NCI-H187 (cell line): Measurements from ENCODE around the gene TECPR1.

Experiments used
- DNase-seq, 2 experiments: peaks; one replicate each; lab custom pipeline; 2025; lab: John Stamatoyannopoulos, UW

TECPR1 gene

GRCh38 chr7:98210513-98211220 is 41.4 kb downstream of the TECPR1 start:
- no peak for DNase-seq

GRCh38 chr7:98209166-98209920 is 42.7 kb downstream of the TECPR1 start:
- no peak for DNase-seq

GRCh38 chr7:98206451-98207330 is 45.3 kb downstream of the TECPR1 start:
- DNase-seq = no peak

- DNase-seq = no peak
Observed at GRCh38 chr7:98205162-98205845, 46.7 kb downstream of the TECPR1 start.

- DNase-seq = no peak
Observed at GRCh38 chr7:98204670-98205069, 47.4 kb downstream of the TECPR1 start.

GRCh38 chr7:98203964-98204605 is 47.9 kb downstream of the TECPR1 start:
- DNase-seq = no peak

GRCh38 chr7:98203261-98203963 is 48.6 kb downstream of the TECPR1 start:
- no peak for DNase-seq

GRCh38 chr7:98202367-98203195 is 49.5 kb downstream of the TECPR1 start:
- DNase-seq = no peak

GRCh38 chr7:98200364-98200763 is 51.7 kb downstream of the TECPR1 start:
- no peak for DNase-seq

- no peak for DNase-seq
Observed at GRCh38 chr7:98199131-98199530, 52.9 kb downstream of the TECPR1 start.

GRCh38 chr7:98196706-98197605 is 55.1 kb downstream of the TECPR1 start:
- no peak for DNase-seq

- DNase-seq = no peak
Observed at GRCh38 chr7:98194672-98195457, 57.2 kb downstream of the TECPR1 start.

GRCh38 chr7:98194186-98194585 is 57.8 kb downstream of the TECPR1 start:
- DNase-seq = no peak

- no peak for DNase-seq
Observed at GRCh38 chr7:98193474-98194180, 58.4 kb downstream of the TECPR1 start.

- no peak for DNase-seq
Observed at GRCh38 chr7:98192781-98193457, 59.1 kb downstream of the TECPR1 start.

- no peak for DNase-seq
Observed at GRCh38 chr7:98191668-98192431, 60.2 kb downstream of the TECPR1 start.
